Endothelial cell of umbilical vein (primary cell): ENCODE results near the gene HIRA. TPM values are rescaled to one million over a fixed set of nuclear protein-coding genes. Genes with fewer than 3 reads are reported as not detected.

Experiments used
- Bru-seq: library from RNA; stranded (reverse); fragments of 400-500 nt; gene quantifications from one replicate; lab custom pipeline; 2021; lab: Mats Ljungman, UMichigan
- BruChase-seq, 2 experiments: library from RNA; stranded (reverse); fragments of 400-500 nt; gene quantifications; one replicate each; lab custom pipeline; 2021; lab: Mats Ljungman, UMichigan
- BruUV-seq: library from RNA; stranded (reverse); fragments of 400-500 nt; replicated peaks from 2 replicates; lab custom pipeline; 2021; lab: Mats Ljungman, UMichigan
- CTCF ChIA-PET: fragments of 300-600, 350-600 bp; sonication (Branson Sonifier 250); formaldehyde crosslinking; loops from one replicate; lab custom pipeline; 2021; ENCODE audit warnings: antibody characterized with exemption, inconsistent platforms; lab: Charles Lee
- POLR2A ChIA-PET: fragments of 300-600, 350-600 bp; sonication (Branson Sonifier 250); formaldehyde crosslinking; loops from one replicate; lab custom pipeline; 2021; ENCODE audit warnings: antibody characterized with exemption, inconsistent platforms; lab: Charles Lee
- DNase-seq: peaks from one replicate; pipeline ENCODE4 v3.0.0-alpha.2; 2011; ENCODE audit warnings: low read depth, low spot score
- FAIRE-seq: peaks from 2 replicates; lab custom pipeline; 2011; peaks lifted over from hg19 to GRCh38; lab: Jason Lieb, UNC
- H2AFZ ChIP-seq: 2 replicates; pipeline ENCODE4 v1.6.0; 2012; ENCODE audit warnings: low read depth, low read length, control low read depth, inconsistent platforms
- H3K27ac ChIP-seq: 2 replicates; pipeline ENCODE4 v1.5.1; 2011; ENCODE audit warnings: low read depth, mild to moderate bottlenecking, control low read depth, low read length, moderate library complexity; ENCODE audit not compliant: insufficient read depth
- H3K27me3 ChIP-seq, 2 experiments: 2 replicates each; pipeline versions ENCODE4 v1.6.0 to v1.6.1; 2011; ENCODE audit warnings: low read length in 2 of 2, mixed read lengths in 1 of 2; ENCODE audit not compliant: control insufficient read depth in 2 of 2, insufficient read depth in 2 of 2
- H3K36me3 ChIP-seq, 2 experiments: 2 replicates in 1 of 2; 3 replicates in 1 of 2; pipeline ENCODE4 v1.5.1; 2011; ENCODE audit warnings: low read length in 2 of 2, mild to moderate bottlenecking in 1 of 2, moderate library complexity in 1 of 2; ENCODE audit not compliant: control insufficient read depth in 2 of 2, insufficient read depth in 2 of 2; ENCODE audit errors: extremely low read depth in 1 of 2
- H3K4me1 ChIP-seq: 3 replicates; pipeline ENCODE4 v1.5.1; 2011; ENCODE audit warnings: mild to moderate bottlenecking, low read length; ENCODE audit not compliant: control insufficient read depth, insufficient read depth; ENCODE audit errors: extremely low read depth
- H3K4me2 ChIP-seq: 2 replicates; pipeline ENCODE4 v1.6.1; 2011; ENCODE audit warnings: low read length, control low read depth, mixed read lengths; ENCODE audit not compliant: insufficient read depth
- H3K4me3 ChIP-seq, 3 experiments: fragments of 200-600 bp in 1 of 3; sonication (generic), shearing (Covaris generic) in 1 of 3; replicated peaks in 1 of 3; 2 replicates each; pipeline ENCODE4 v1.5.1; 2011 to 2016; ENCODE audit warnings: control low read depth in 3 of 3, low read length in 3 of 3, mild to moderate bottlenecking in 2 of 3, inconsistent platforms in 1 of 3, low read depth in 1 of 3, moderate library complexity in 1 of 3; ENCODE audit not compliant: insufficient read depth in 1 of 3
- H3K79me2 ChIP-seq: 2 replicates; pipeline ENCODE4 v1.6.0; 2012; ENCODE audit warnings: low read length, inconsistent platforms; ENCODE audit not compliant: control insufficient read depth, insufficient read depth
- H3K9ac ChIP-seq: replicated peaks from 2 replicates; pipeline ENCODE3; 2011; ENCODE audit warnings: low read length, control low read depth; ENCODE audit not compliant: insufficient read depth; ENCODE audit errors: extremely low read depth
- H3K9me1 ChIP-seq: replicated peaks from 3 replicates; pipeline ENCODE4 v1.6.0; 2011; ENCODE audit warnings: mild to moderate bottlenecking, low read length; ENCODE audit not compliant: control insufficient read depth, insufficient read depth; ENCODE audit errors: extremely low read depth
- H3K9me3 ChIP-seq: replicated peaks from 2 replicates; pipeline ENCODE4 v1.5.1; 2012; ENCODE audit warnings: low read length, inconsistent platforms; ENCODE audit not compliant: control insufficient read depth, insufficient read depth
- H4K20me1 ChIP-seq: replicated peaks from 2 replicates; pipeline ENCODE3; 2011; ENCODE audit warnings: mild to moderate bottlenecking, low read length; ENCODE audit not compliant: control insufficient read depth, insufficient read depth; ENCODE audit errors: extremely low read depth
- EZH2 ChIP-seq: IDR thresholded peaks from 2 replicates; pipeline ENCODE4 v1.6.1; 2012; ENCODE audit warnings: borderline replicate concordance, low read depth, mild to moderate bottlenecking, moderate library complexity, low read length, inconsistent platforms; ENCODE audit not compliant: severe bottlenecking
- FOS ChIP-seq: IDR thresholded peaks from 2 replicates; pipeline ENCODE4 v1.6.1; 2011; ENCODE audit warnings: mild to moderate bottlenecking, low read length, moderate library complexity, borderline replicate concordance; ENCODE audit not compliant: insufficient read depth
- GATA2 ChIP-seq: IDR thresholded peaks from 2 replicates; pipeline ENCODE4 v1.7.0; 2011; ENCODE audit warnings: low read depth, mild to moderate bottlenecking, moderate library complexity, mixed read lengths, low read length; ENCODE audit not compliant: insufficient read length, insufficient read depth
- JUN ChIP-seq: IDR thresholded peaks from 2 replicates; pipeline ENCODE4 v1.6.1; 2011; ENCODE audit warnings: borderline replicate concordance, low read depth; ENCODE audit not compliant: insufficient read length, insufficient read depth
- MYC ChIP-seq: IDR thresholded peaks from one replicate; pipeline ENCODE4 v1.6.1; 2011; ENCODE audit warnings: mild to moderate bottlenecking, low read depth, low read length
- POLR2A ChIP-seq: IDR thresholded peaks from 2 replicates; pipeline ENCODE4 v1.6.1; 2012; ENCODE audit warnings: low read depth, mild to moderate bottlenecking, control low read depth, low read length
- POLR2AphosphoS5 ChIP-seq: IDR thresholded peaks from 2 replicates; pipeline ENCODE4 v1.6.1; 2012; ENCODE audit warnings: low read depth, mild to moderate bottlenecking, control low read depth, low read length, moderate library complexity; ENCODE audit not compliant: insufficient read depth
- dilution Hi-C: fragments of 300-500 bp; cut with MboI; formaldehyde crosslinking; loops from one replicate; pipeline ENCODE4 v1.15.0; 2019; ENCODE audit warnings: low sequenced_read_pairs; ENCODE audit not compliant: extremely low pct_ligation_motif_present
- intact Hi-C: fragments of 100-400 bp; cut with micrococcal nuclease; formaldehyde crosslinking; loops from one replicate; pipeline ENCODE4 v1.10.0; 2022
- long read RNA-seq: library from polyadenylated mRNA; stranded (forward); transcript quantifications from one replicate; pipeline ENCODE4 v2.0.0, GENCODE V29; 2021
- polyA minus RNA-seq, 3 experiments: library from RNA; depleted of rRNA, polyadenylated mRNA; stranded (reverse); fragments of >200 nt; gene quantifications; 1 replicate in 1 of 3; 2 replicates in 2 of 3; pipeline ENCODE4 v1.2.3, GENCODE V29; 2011
- polyA plus RNA-seq, 4 experiments: library from polyadenylated mRNA; depleted of rRNA in 3 of 4; stranded (reverse) in 3 of 4; unstranded in 1 of 4; fragments of >200 nt; gene quantifications; 2 replicates each; pipeline versions ENCODE4 v1.2.1 to v1.2.3, GENCODE V29; 2011 to 2012; ENCODE audit warnings: missing spikeins in 1 of 4
- total RNA-seq: library from RNA; stranded (reverse); gene quantifications from 2 replicates; pipeline ENCODE4 v1.2.3, GENCODE V29; 2021
- TF ChIP-seq, protein P1 (sequence below): IDR thresholded peaks from 2 replicates; pipeline ENCODE4 v1.6.1; 2011; ENCODE audit not compliant: insufficient read depth, insufficient read length
- TF ChIP-seq, protein P2 (sequence below), 2 donors: IDR thresholded peaks; 1 replicate in 1 of 2; 2 replicates in 1 of 2; pipeline ENCODE4 v1.5.1; 2011; ENCODE audit warnings: low read length in 2 of 2, mild to moderate bottlenecking in 2 of 2, moderate library complexity in 2 of 2, control low read depth in 1 of 2, inconsistent platforms in 1 of 2, low read depth in 1 of 2; ENCODE audit not compliant: insufficient read depth in 1 of 2; ENCODE audit errors: extremely low read depth in 1 of 2

The HIRA gene, protein sequence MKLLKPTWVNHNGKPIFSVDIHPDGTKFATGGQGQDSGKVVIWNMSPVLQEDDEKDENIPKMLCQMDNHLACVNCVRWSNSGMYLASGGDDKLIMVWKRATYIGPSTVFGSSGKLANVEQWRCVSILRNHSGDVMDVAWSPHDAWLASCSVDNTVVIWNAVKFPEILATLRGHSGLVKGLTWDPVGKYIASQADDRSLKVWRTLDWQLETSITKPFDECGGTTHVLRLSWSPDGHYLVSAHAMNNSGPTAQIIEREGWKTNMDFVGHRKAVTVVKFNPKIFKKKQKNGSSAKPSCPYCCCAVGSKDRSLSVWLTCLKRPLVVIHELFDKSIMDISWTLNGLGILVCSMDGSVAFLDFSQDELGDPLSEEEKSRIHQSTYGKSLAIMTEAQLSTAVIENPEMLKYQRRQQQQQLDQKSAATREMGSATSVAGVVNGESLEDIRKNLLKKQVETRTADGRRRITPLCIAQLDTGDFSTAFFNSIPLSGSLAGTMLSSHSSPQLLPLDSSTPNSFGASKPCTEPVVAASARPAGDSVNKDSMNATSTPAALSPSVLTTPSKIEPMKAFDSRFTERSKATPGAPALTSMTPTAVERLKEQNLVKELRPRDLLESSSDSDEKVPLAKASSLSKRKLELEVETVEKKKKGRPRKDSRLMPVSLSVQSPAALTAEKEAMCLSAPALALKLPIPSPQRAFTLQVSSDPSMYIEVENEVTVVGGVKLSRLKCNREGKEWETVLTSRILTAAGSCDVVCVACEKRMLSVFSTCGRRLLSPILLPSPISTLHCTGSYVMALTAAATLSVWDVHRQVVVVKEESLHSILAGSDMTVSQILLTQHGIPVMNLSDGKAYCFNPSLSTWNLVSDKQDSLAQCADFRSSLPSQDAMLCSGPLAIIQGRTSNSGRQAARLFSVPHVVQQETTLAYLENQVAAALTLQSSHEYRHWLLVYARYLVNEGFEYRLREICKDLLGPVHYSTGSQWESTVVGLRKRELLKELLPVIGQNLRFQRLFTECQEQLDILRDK
- total RNA-seq, result 27.7 and 30.9 TPM in 2 replicates
- polyA plus RNA-seq, result 17.3 and 18.1 TPM in 2 replicates
- 26.0 TPM in 2 replicates for polyA plus RNA-seq (2011; cell fraction: cytosol; rRNA removed)
- 27.8 and 28.2 TPM in 2 replicates for polyA plus RNA-seq (2011; cell fraction: nucleus; rRNA removed)
- polyA plus RNA-seq (2012), result 17.5 and 22.0 TPM in 2 replicates
- polyA minus RNA-seq, result 25.2 and 25.3 TPM in 2 replicates
- 15.0 TPM for polyA minus RNA-seq (2011; cell fraction: cytosol; rRNA and poly(A)+ RNA removed)
- polyA minus RNA-seq (2011; cell fraction: nucleus; rRNA and poly(A)+ RNA removed), result 12.1 and 12.8 TPM in 2 replicates
- Bru-seq, nascent RNA, result percentile 79 among the genes with signal in this experiment
- percentile 79 among the genes with signal in this experiment for BruChase-seq, experiment 1, labeled RNA remaining after a 6-hour chase
- percentile 82 among the genes with signal in this experiment for BruChase-seq, experiment 2, labeled RNA remaining after a 2-hour chase
- long read RNA-seq, full-length matches to known transcripts, result 2 of 12 reads
- long read RNA-seq, partial matches to known transcripts, result 8 of 12 reads
- long read RNA-seq, other reads (novel, unspliced or antisense), result 2 of 12 reads

DNA sequence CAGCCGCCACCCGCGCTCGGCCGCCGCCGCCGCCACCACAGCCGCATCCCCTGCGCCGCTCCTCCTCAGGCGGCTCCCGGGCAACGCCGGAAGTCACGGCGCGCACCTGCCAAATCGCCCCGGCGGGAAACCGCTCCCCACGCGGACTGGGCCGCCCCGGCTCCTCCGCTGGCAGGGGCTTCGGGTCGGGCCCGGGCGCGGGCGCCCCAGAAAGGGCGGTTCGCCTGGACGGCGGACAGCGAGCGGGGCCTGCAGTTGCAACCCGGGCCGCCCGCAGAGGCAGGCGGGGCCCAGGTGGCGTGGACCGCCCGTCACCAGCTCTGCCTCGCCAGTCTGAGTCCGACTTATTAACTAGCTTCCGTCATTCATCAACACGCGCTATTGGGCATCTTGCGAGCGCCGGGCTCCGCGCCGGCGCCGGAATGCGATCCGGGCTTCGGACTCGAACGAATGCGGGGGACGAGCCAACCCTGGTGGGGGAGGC is at the start of gene HIRA:
Gene HIRA, minus strand, starts transcription at position 85 of the 484 bp plus-strand sequence. CDS start 257 bp downstream, outside the sequence.
- peak within 1 kb of the TSS; percentile 75 for H3K27ac ChIP-seq
- intact Hi-C loops (loop anchor here (1.0 to 2.0 kb wide), 4 partner anchors 16 to 253 kb away; partner anchors contain the start of genes C22orf39, CDC45, SLC25A1 and UFD1), dilution Hi-C loops (no loop called here)
- H3K36me3 ChIP-seq, result peaks cover 5% of the 10 kb centered on the region in 2 experiments
- DNase-seq, result peak; percentile 73
- no peaks in the 10 kb centered on the region for H3K27me3 ChIP-seq
- peak within 1 kb of the TSS; percentile 86 for H3K4me2 ChIP-seq
- CTCF ChIA-PET, result interaction anchor here (0.7 to 2.1 kb wide), 6 partner anchors 13 to 252 kb away, joined by 3 to 6 read pairs (median 4); partner anchors contain the start of gene C22orf39
- H3K9ac ChIP-seq, result peak within 1 kb of the TSS; percentile 92
- peaks cover 49% of the 10 kb centered on the region for H3K79me2 ChIP-seq
- FAIRE-seq, result peak; percentile 70
- H3K4me1 ChIP-seq, result peaks cover 17% of the 10 kb centered on the region
- peak within 1 kb of the TSS; percentile 66 for H2AFZ ChIP-seq
- POLR2A ChIA-PET, result interaction anchor here (0.5 to 1.4 kb wide), 2 partner anchors 13 to 100 kb away, joined by 3 to 6 read pairs; no protein-coding TSS in a partner anchor
- no TSS peak for BruUV-seq
- no peaks in the 10 kb centered on the region for H3K9me1 ChIP-seq
- H4K20me1 ChIP-seq, result no peaks in the 10 kb centered on the region
- no peaks in the 10 kb centered on the region for H3K9me3 ChIP-seq
- H3K4me3 ChIP-seq, result peak within 1 kb of the TSS; percentile 86 to 88 (median 86)
- TF ChIP-seq MYC, result no peak
- no peak for TF ChIP-seq JUN
- TF ChIP-seq EZH2, result no peak
- TF ChIP-seq GATA2, result no peak
- TF ChIP-seq, protein P1, sequence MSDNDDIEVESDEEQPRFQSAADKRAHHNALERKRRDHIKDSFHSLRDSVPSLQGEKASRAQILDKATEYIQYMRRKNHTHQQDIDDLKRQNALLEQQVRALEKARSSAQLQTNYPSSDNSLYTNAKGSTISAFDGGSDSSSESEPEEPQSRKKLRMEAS, result no peak
- TF ChIP-seq POLR2A, result no peak
- no peak for TF ChIP-seq POLR2AphosphoS5
- no peak for TF ChIP-seq FOS
- TF ChIP-seq, protein P2, sequence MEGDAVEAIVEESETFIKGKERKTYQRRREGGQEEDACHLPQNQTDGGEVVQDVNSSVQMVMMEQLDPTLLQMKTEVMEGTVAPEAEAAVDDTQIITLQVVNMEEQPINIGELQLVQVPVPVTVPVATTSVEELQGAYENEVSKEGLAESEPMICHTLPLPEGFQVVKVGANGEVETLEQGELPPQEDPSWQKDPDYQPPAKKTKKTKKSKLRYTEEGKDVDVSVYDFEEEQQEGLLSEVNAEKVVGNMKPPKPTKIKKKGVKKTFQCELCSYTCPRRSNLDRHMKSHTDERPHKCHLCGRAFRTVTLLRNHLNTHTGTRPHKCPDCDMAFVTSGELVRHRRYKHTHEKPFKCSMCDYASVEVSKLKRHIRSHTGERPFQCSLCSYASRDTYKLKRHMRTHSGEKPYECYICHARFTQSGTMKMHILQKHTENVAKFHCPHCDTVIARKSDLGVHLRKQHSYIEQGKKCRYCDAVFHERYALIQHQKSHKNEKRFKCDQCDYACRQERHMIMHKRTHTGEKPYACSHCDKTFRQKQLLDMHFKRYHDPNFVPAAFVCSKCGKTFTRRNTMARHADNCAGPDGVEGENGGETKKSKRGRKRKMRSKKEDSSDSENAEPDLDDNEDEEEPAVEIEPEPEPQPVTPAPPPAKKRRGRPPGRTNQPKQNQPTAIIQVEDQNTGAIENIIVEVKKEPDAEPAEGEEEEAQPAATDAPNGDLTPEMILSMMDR (IDR thresholded peaks at IDR 0.05; ENCODE audit: extremely low read depth in 1 of 2, insufficient read depth in 1 of 2, low read depth in 1 of 2, low read length in 2 of 2), result no peak
